GM06990 (cell line): Measurements from ENCODE around the gene KMT2C.

Experiments
- DNase-seq: peaks from one replicate; pipeline ENCODE4 v3.0.0-alpha.2; 2011; ENCODE audit not compliant: insufficient read length; ENCODE audit errors: extremely low read depth
- H3K27me3 ChIP-seq: replicated peaks from 2 replicates; pipeline ENCODE4 v1.6.0; 2011; ENCODE audit warnings: low read length; ENCODE audit not compliant: control insufficient read depth, insufficient read depth
- H3K36me3 ChIP-seq: 2 replicates; pipeline ENCODE4 v1.5.1; 2011; ENCODE audit warnings: low read length; ENCODE audit not compliant: control insufficient read depth, insufficient read depth
- H3K4me3 ChIP-seq: replicated peaks from 2 replicates; pipeline ENCODE4 v1.5.1; 2011; ENCODE audit warnings: low read depth, mild to moderate bottlenecking, control low read depth, low read length
- CTCF ChIP-seq: IDR thresholded peaks from 2 replicates; pipeline ENCODE4 v1.5.1; 2011; ENCODE audit warnings: low read length, control low read depth, mild to moderate bottlenecking, inconsistent platforms; ENCODE audit not compliant: insufficient read depth, poor library complexity, severe bottlenecking

The KMT2C gene

GRCh38 chr7:152089183-152089582 is 346.6 kb downstream of the KMT2C start:
- Histone ChIP-seq H3K4me3 (no peak overlapping the region), H3K27me3 (no peaks in the 10 kb centered on the region), H3K36me3 (no peaks in the 10 kb centered on the region)
- TF ChIP-seq CTCF, result no peak
- no peak for DNase-seq

GRCh38 chr7:152086513-152086912 is 349.3 kb downstream of the KMT2C start:
- Histone ChIP-seq H3K36me3 (no peaks in the 10 kb centered on the region), H3K27me3 (no peaks in the 10 kb centered on the region), H3K4me3 (no peak overlapping the region)
- DNase-seq, result no peak
- TF ChIP-seq CTCF, result no peak

GRCh38 chr7:152085131-152085530 is 350.7 kb downstream of the KMT2C start:
- no peak overlapping the region for H3K4me3 ChIP-seq
- no peak for DNase-seq
- H3K36me3 ChIP-seq, result no peaks in the 10 kb centered on the region
- no peaks in the 10 kb centered on the region for H3K27me3 ChIP-seq
- no peak for TF ChIP-seq CTCF
